SJCRH30 (cell line): ENCODE results near the gene RNF223. TPM values are rescaled to one million over a fixed set of nuclear protein-coding genes. Genes with fewer than 3 reads are reported as not detected.

Experiments
- DNase-seq, 2 experiments: peaks; one replicate each; pipeline ENCODE4 v3.0.0-alpha.2; 2015 to 2020
- H3K27ac ChIP-seq: fragments of 250-450 bp; sonication (Bioruptor Pico); 2 replicates; pipeline ENCODE4 v1.5.1; 2020; ENCODE audit warnings: mild to moderate bottlenecking, moderate library complexity
- H3K27me3 ChIP-seq: fragments of 250-450 bp; sonication (Bioruptor Pico); 2 replicates; pipeline ENCODE4 v1.5.1; 2020; ENCODE audit warnings: mild to moderate bottlenecking, moderate library complexity
- H3K36me3 ChIP-seq: fragments of 250-450 bp; sonication (Bioruptor Pico); 2 replicates; pipeline ENCODE4 v1.5.1; 2020; ENCODE audit warnings: mild to moderate bottlenecking, moderate library complexity
- H3K4me1 ChIP-seq: fragments of 250-450 bp; sonication (Bioruptor Pico); 2 replicates; pipeline ENCODE4 v1.5.1; 2020; ENCODE audit warnings: mild to moderate bottlenecking, moderate library complexity
- H3K4me3 ChIP-seq: fragments of 250-450 bp; sonication (Bioruptor Pico); 2 replicates; pipeline ENCODE4 v1.5.1; 2020; ENCODE audit warnings: mild to moderate bottlenecking, moderate library complexity
- H3K9me3 ChIP-seq: fragments of 250-450 bp; sonication (Bioruptor Pico); replicated peaks from 2 replicates; pipeline ENCODE4 v1.5.1; 2020; ENCODE audit warnings: mild to moderate bottlenecking, moderate library complexity
- total RNA-seq: library from RNA; depleted of rRNA; stranded (reverse); fragments of >200 nt; shearing (Covaris generic); gene quantifications from 2 replicates; pipeline ENCODE4 v1.2.3, GENCODE V29; 2014

Gene RNF223
- total RNA-seq, 1 experiment from 2014 or later: not detected

DNA sequence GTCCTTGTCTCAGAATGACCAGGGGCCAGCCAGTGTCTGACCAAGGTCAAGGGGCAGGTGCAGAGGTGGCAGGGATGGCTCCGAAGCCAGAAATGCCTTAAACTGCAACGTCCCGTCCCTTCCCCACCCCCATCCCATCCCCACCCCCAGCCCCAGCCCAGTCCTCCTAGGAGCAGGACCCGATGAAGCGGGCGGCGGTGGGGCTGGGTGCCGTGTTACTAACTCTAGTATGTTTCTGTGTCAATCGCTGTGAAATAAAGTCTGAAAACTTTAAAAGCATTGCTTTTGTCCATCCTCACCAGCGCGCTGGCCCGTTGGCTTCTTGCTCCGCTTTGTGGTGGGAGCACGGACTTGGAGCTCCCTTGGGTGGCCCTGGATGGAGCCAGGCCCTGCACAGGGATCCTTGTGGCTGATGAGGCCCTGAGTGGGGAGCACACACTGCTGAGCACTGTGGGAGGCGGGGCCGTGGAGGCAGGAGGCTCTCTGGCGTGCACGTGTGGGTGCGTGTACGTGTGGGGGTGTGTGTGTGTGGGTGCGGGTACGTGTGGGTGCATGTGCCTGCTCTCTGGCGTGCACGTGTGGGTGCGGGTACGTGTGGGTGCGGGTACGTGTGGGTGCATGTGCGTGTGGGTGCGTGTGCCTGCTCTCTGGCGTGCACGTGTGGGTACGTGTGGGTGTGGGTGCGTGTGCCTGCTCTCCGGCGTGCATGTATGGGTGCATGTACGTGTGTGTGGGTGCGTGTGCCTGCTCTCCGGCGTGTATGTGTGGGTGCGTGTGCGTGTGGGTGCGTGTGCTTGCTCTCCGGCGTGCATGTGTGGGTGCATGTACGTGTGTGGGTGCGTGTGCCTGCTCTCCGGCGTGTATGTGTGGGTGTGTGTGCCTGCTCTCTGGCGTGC, 18.0 kb downstream of the RNF223 start:
- H3K27me3 ChIP-seq: peaks cover 29% of the 10 kb centered on the region
- H3K27ac ChIP-seq: no peak overlapping the region
- H3K4me1 ChIP-seq: peaks cover 7% of the 10 kb centered on the region; the same call in 1 of the 2 replicates
- H3K4me3 ChIP-seq: no peak overlapping the region
- no peaks in the 10 kb centered on the region for H3K36me3 ChIP-seq
- no peak for DNase-seq
- H3K9me3 ChIP-seq: no peaks in the 10 kb centered on the region

DNA sequence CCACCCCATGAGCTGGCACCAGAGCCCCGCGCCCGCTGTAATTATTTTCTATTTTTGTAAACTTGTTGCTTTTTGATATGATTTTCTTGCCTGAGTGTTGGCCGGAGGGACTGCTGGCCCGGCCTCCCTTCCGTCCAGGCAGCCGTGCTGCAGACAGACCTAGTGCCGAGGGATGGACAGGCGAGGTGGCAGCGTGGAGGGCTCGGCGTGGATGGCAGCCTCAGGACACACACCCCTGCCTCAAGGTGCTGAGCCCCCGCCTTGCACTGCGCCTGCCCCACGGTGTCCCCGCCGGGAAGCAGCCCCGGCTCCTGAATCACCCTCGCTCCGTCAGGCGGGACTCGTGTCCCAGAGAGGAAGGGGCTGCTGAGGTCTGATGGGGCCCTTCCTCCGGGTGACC, 19.1 kb downstream of the RNF223 start:
- Histone ChIP-seq H3K36me3 (no peaks in the 10 kb centered on the region), H3K9me3 (no peaks in the 10 kb centered on the region), H3K27ac (no peak overlapping the region), H3K4me1 (peaks cover 6% of the 10 kb centered on the region; the same call in 1 of the 2 replicates), H3K27me3 (peaks cover 20% of the 10 kb centered on the region), H3K4me3 (no peak overlapping the region)
- no peak for DNase-seq

DNA sequence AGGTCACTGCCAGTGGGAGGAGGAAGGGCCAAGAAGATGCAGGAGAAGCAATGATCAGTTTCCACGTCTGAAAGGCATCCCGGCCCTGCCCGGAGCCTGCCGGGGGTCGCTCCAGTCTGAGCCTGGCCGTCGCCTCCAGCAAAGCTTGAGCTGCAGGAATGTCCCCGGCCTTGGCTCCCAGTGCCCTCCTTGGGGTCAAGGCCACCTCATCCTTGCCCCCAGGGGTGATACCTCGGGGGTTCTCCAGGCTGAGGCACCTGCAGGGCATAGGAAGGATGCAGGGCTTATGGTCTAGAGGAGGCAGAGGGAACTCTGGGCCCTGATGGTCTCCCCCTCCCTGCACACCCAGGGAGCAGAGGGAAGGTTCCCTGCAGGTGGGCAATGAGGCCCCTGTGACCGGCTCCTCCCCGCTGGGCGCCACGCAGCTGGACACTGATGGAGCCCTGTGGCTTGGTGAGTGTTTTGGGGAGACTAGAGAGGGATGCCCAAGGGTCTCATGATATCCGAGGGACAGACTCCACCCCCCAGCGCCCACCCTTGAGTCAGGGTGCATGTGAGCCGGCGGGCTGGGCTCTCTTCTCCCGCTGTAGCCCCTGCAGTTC, 19.9 kb downstream of the RNF223 start:
- H3K4me1 ChIP-seq: peaks cover 3% of the 10 kb centered on the region; the same call in 1 of the 2 replicates
- no peaks in the 10 kb centered on the region for H3K36me3 ChIP-seq
- no peak overlapping the region for H3K4me3 ChIP-seq
- no peak for DNase-seq
- no peaks in the 10 kb centered on the region for H3K9me3 ChIP-seq
- H3K27ac ChIP-seq: no peak overlapping the region
- H3K27me3 ChIP-seq: peaks cover 17% of the 10 kb centered on the region

DNA sequence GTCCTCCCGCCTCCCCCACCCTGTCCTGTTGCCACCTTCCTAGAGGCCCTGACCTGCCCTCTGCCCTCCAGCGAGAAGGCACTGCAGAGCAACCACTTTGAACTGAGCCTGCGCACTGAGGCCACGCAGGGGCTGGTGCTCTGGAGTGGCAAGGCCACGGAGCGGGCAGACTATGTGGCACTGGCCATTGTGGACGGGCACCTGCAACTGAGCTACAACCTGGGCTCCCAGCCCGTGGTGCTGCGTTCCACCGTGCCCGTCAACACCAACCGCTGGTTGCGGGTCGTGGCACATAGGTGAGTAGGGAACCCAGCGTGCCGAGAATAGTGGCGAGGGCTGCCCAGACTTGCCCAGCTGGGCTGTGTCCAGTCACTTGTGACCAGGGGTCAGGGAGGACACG, 20.4 kb downstream of the RNF223 start:
- no peaks in the 10 kb centered on the region for H3K9me3 ChIP-seq
- peaks cover under 1% of the 10 kb centered on the region; the same call in 1 of the 2 replicates for H3K4me1 ChIP-seq
- no peak for DNase-seq
- H3K4me3 ChIP-seq: no peak overlapping the region
- H3K27ac ChIP-seq: no peak overlapping the region
- no peaks in the 10 kb centered on the region for H3K36me3 ChIP-seq
- H3K27me3 ChIP-seq: peaks cover 14% of the 10 kb centered on the region

DNA sequence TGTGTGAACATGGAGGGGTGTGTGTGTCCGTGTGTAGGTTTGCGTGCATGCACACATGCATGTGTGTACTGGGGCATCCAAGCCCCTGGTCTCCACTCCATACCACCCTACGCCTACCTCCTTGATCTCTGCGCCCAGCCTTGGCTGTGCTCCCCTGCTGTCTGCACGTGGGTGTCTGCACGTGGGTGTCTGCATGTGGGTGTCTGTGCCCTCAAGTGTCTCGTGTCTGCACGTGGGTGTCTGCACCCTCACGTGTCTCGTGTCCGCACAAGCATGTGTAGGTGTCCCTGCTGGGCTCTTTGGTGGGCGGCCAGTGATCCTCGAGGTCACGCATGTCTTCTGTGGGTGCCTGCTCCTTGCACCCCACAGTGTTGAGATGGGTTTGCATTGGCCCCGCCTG, 21.1 kb downstream of the RNF223 start:
- Histone ChIP-seq H3K27me3 (peaks cover 7% of the 10 kb centered on the region), H3K9me3 (no peaks in the 10 kb centered on the region)
- no peak for DNase-seq

DNA sequence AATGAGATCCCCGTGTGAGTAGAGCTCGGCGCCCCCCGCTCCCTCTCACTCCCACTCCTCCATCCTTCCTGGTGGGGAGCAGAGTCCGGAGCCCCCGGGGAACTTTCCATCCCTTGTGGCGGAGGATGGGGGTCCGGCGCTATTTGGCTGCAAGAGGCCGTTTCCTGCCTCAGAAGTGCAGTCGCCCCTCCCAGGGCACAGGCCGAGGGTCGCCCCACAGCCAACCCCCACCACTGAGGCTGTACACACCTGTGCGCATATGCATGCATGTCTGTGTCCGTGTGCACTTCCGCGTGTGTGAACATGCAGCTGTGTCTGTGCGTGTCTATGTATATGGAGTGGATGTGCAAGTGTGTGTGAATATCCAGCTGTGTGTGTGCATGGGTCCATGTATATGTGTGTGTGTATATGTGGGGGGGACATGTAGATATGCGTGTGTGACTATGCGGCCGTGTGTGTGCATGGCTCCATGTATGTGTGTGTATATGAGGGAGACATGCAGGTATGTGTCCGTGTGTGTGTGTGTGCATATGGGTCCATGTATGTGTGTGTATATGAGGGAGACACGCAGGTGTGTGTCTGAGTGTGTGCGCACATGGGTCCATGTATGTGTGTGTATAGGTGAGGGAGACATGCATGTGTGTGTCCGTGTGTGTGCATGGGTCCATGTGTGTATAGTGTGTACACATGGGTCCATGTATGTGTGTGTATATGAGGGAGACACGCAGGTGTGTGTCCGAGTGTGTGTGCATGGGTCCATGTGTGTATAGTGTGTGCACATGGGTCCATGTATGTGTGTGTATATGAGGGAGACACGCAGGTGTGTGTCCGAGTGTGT, 21.9 kb downstream of the RNF223 start:
- peaks cover under 1% of the 10 kb centered on the region; the same call in 1 of the 2 replicates for H3K36me3 ChIP-seq
- H3K27me3 ChIP-seq: no peaks in the 10 kb centered on the region
- no peaks in the 10 kb centered on the region for H3K4me1 ChIP-seq
- DNase-seq: no peak
- H3K27ac ChIP-seq: no peak overlapping the region
- no peak overlapping the region for H3K4me3 ChIP-seq
- H3K9me3 ChIP-seq: no peaks in the 10 kb centered on the region

More for the DNA sequence above, 21.1 kb downstream of the RNF223 start:
- H3K27ac ChIP-seq: no peak overlapping the region
- H3K36me3 ChIP-seq: no peaks in the 10 kb centered on the region
- no peaks in the 10 kb centered on the region for H3K4me1 ChIP-seq
- H3K4me3 ChIP-seq: no peak overlapping the region

DNA sequence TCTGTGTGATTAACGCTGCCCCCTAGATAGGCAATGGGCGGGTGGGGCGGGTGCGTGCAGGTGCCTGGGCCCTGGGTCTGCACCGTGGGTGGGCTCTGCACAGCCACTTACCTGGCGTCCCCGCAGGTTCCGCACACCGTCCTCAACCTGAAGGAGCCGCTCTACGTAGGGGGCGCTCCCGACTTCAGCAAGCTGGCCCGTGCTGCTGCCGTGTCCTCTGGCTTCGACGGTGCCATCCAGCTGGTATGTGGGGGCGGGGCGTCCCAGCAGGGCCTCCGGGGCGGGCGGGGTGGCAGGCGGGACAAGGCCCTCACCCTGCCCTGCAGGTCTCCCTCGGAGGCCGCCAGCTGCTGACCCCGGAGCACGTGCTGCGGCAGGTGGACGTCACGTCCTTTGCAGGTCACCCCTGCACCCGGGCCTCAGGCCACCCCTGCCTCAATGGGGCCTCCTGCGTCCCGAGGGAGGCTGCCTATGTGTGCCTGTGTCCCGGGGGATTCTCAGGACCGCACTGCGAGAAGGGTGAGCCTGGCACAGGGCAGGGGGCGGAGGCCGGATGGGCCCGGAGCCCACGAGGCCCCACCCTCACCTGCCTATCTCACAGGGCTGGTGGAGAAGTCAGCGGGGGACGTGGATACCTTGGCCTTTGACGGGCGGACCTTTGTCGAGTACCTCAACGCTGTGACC, 22.8 kb downstream of the RNF223 start:
- Histone ChIP-seq H3K36me3 (peaks cover 3% of the 10 kb centered on the region; the same call in 1 of the 2 replicates), H3K4me3 (no peak overlapping the region)
- no peak for DNase-seq

DNA sequence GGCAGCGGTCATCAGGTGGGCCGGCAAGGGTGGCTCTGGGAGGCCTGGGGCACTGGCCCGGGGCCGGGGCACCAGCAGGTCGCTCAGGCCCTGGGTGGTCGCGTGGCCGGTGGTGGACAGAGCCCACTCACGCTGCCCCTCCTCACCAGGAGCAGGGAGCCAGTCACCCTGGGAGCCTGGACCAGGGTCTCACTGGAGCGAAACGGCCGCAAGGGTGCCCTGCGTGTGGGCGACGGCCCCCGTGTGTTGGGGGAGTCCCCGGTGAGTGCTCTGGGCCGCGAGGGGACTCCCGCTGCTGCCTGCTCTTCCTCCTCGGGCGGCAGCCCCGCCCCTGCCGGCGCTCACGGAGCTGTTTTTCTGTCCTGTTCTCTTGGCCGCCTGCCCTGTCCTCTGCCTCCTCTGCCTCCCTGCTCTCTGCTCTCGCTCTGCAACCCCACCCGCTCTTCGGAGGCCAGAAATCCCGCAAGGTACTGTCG, 23.5 kb downstream of the RNF223 start:
- DNase-seq: no peak
- H3K36me3 ChIP-seq: peaks cover 3% of the 10 kb centered on the region; the same call in 1 of the 2 replicates
- H3K4me3 ChIP-seq: no peak overlapping the region
- H3K4me1 ChIP-seq: no peaks in the 10 kb centered on the region
- no peak overlapping the region for H3K27ac ChIP-seq
- no peaks in the 10 kb centered on the region for H3K9me3 ChIP-seq
- H3K27me3 ChIP-seq: no peaks in the 10 kb centered on the region

More for the DNA sequence above, 22.8 kb downstream of the RNF223 start:
- Histone ChIP-seq H3K27ac (no peak overlapping the region), H3K4me1 (no peaks in the 10 kb centered on the region), H3K9me3 (no peaks in the 10 kb centered on the region), H3K27me3 (no peaks in the 10 kb centered on the region)

DNA sequence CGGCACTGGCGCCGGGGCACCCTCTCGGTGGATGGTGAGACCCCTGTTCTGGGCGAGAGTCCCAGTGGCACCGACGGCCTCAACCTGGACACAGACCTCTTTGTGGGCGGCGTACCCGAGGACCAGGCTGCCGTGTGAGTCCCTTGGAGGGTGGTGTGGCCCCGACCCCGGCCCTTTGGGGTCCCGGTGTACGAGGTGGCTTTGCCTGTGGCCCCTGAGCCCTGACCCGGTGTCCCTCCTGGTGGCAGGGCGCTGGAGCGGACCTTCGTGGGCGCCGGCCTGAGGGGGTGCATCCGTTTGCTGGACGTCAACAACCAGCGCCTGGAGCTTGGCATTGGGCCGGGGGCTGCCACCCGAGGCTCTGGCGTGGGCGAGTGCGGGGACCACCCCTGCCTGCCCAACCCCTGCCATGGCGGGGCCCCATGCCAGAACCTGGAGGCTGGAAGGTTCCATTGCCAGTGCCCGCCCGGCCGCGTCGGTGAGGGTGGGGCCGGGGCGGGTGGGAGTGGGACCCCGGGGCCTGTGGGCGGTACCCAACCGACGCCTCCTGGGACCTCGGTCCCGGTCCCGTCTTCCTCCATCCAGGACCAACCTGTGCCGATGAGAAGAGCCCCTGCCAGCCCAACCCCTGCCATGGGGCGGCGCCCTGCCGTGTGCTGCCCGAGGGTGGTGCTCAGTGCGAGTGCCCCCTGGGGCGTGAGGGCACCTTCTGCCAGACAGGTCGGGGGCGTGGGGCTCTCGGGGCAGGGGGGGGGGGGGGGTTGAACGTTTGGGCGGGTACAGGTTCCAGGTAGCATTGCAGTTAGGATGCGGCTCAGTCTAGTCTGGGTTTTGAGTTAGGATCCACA, 24.6 kb downstream of the RNF223 start:
- H3K9me3 ChIP-seq: no peaks in the 10 kb centered on the region
- no peak for DNase-seq
- no peaks in the 10 kb centered on the region for H3K4me1 ChIP-seq
- H3K4me3 ChIP-seq: no peak overlapping the region
- no peak overlapping the region for H3K27ac ChIP-seq
- no peaks in the 10 kb centered on the region for H3K27me3 ChIP-seq
- peaks cover 3% of the 10 kb centered on the region; the same call in 1 of the 2 replicates for H3K36me3 ChIP-seq

DNA sequence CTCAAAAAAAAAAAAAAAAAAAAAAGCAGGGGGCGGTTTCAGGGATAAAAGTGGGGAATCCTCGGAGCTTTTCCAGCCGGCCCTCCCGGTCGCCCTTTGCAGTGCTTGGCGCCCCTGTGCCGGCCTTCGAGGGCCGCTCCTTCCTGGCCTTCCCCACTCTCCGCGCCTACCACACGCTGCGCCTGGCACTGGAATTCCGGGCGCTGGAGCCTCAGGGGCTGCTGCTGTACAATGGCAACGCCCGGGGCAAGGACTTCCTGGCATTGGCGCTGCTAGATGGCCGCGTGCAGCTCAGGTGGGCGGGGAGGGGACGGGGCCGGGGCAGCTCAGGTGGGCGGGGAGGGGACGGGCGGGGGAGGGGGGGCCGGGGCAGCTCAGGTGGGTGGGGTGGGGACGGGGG, 25.3 kb downstream of the RNF223 start:
- DNase-seq: no peak
- H3K27me3 ChIP-seq: no peaks in the 10 kb centered on the region
- no peaks in the 10 kb centered on the region for H3K9me3 ChIP-seq
- no peak overlapping the region for H3K4me3 ChIP-seq
- no peak overlapping the region for H3K27ac ChIP-seq
- H3K36me3 ChIP-seq: peaks cover 3% of the 10 kb centered on the region; the same call in 1 of the 2 replicates
- no peaks in the 10 kb centered on the region for H3K4me1 ChIP-seq

DNA sequence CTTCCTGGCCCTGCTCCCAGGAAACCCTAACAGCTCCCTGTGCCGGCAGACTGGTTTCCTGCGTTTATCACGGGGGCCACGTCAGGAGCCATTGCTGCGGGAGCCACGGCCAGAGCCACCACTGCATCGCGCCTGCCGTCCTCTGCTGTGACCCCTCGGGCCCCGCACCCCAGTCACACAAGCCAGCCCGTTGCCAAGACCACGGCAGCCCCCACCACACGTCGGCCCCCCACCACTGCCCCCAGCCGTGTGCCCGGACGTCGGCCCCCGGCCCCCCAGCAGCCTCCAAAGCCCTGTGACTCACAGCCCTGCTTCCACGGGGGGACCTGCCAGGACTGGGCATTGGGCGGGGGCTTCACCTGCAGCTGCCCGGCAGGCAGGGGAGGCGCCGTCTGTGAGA, 26.1 kb downstream of the RNF223 start:
- Histone ChIP-seq H3K9me3 (no peaks in the 10 kb centered on the region), H3K27me3 (no peaks in the 10 kb centered on the region), H3K36me3 (peaks cover 3% of the 10 kb centered on the region; the same call in 1 of the 2 replicates), H3K4me3 (no peak overlapping the region), H3K4me1 (no peaks in the 10 kb centered on the region), H3K27ac (no peak overlapping the region)
- no peak for DNase-seq

DNA sequence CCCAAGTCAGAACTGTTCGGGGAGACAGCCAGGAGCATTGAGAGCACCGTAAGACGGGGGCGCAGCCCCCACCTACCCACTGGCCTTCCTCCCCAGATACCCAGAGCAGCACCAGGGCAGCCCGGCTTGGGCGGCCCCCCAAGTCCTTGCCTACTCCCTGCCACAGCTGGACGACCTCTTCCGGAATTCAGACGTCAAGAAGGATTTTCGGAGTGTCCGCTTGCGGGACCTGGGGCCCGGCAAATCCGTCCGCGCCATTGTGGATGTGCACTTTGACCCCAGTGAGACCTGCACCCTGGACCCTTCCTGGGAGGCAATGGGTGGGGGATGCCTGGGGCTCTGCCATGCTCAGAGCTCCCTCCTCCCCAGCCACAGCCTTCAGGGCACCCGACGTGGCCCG, 26.7 kb downstream of the RNF223 start:
- Histone ChIP-seq H3K9me3 (no peaks in the 10 kb centered on the region), H3K36me3 (peaks cover 3% of the 10 kb centered on the region; the same call in 1 of the 2 replicates)

DNA sequence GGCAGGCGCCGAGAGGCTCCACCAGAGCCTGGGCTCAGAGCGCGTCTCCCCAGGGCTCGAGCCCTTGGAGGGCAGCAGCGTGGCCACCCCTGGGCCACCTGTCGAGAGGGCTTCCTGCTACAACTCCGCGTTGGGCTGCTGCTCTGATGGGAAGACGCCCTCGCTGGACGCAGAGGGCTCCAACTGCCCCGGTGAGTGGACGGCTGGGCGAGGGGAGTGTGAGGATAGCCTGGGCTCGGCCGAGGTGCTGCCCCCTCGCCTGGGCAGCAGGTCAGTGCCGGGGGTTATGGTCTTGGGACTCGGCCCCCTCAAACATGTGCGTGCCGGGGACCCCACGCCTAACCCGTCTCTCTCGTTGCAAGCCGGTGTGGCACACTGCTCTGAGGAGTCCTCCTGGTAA, 27.3 kb downstream of the RNF223 start:
- Histone ChIP-seq H3K27ac (no peak overlapping the region), H3K36me3 (peaks cover 3% of the 10 kb centered on the region; the same call in 1 of the 2 replicates), H3K27me3 (no peaks in the 10 kb centered on the region), H3K9me3 (no peaks in the 10 kb centered on the region), H3K4me3 (no peak overlapping the region), H3K4me1 (no peaks in the 10 kb centered on the region)
- no peak for DNase-seq

More for the DNA sequence above, 26.7 kb downstream of the RNF223 start:
- DNase-seq: no peak
- Histone ChIP-seq H3K4me3 (no peak overlapping the region), H3K27me3 (no peaks in the 10 kb centered on the region), H3K27ac (no peak overlapping the region), H3K4me1 (no peaks in the 10 kb centered on the region)
